ENCODE results near the gene S100A7A. TPM values are rescaled to one million over a fixed set of nuclear protein-coding genes. Genes with fewer than 3 reads are reported as not detected.

S100A7A gene
- total RNA-seq, 2 donors from 2014 or later, result not detected

DNA sequence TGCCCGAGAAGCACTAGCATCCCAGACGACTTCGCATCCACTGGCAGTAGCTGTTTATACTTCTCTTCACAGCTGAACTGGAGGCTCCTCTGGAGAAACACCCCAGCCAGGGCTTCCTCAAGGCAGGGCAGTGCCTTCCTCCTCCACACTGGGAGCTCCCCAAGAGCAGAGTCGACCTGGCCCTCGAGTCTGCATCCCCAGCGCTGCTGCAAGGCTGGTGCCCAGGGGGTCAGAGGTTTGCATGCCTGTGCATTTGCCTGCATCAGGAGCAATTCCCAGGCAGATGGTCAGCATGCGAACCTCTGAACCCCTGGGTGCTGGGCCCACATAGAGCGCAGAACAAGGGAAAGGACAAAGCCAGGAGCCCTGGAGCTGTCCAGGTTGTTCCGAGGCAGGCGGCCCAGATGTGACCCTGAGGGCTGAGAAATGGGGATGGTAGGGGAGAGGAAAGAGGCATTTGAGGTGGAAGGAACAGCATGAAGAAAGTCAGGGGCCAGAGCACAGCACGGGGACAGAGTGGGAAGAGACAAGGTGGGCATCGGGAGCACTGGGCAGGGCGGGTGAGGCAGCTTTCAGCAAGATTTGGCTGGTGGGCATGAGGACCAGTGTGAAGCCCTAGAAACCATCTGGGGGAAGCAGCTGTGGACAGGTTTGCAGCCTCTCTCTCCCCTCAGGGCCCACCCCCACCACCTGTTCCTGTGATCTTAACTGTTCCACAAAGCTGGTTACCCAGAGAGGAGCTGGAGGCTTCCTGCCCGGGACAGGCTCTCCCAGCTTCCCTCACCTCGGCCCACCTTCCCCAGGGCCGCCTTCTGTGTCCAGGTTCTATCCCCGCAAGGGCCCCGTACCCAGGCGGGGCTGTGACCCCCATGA is 19.0 kb upstream of the S100A7A start:
- Histone ChIP-seq H3K9me3 (no peaks in the 10 kb centered on the region), H3K4me3 (no peak overlapping the region), H3K4me1 (no peaks in the 10 kb centered on the region), H3K27ac (no peak overlapping the region), H3K27me3 (no peaks in the 10 kb centered on the region), H3K36me3 (replicated peaks in 1 of 2; ENCODE audit: insufficient read depth in 1 of 2, low read depth in 2 of 2) (no peaks in the 10 kb centered on the region)
- TF ChIP-seq POLR2A (IDR thresholded peaks at IDR 0.05), result no peak
- TF ChIP-seq, protein P1, sequence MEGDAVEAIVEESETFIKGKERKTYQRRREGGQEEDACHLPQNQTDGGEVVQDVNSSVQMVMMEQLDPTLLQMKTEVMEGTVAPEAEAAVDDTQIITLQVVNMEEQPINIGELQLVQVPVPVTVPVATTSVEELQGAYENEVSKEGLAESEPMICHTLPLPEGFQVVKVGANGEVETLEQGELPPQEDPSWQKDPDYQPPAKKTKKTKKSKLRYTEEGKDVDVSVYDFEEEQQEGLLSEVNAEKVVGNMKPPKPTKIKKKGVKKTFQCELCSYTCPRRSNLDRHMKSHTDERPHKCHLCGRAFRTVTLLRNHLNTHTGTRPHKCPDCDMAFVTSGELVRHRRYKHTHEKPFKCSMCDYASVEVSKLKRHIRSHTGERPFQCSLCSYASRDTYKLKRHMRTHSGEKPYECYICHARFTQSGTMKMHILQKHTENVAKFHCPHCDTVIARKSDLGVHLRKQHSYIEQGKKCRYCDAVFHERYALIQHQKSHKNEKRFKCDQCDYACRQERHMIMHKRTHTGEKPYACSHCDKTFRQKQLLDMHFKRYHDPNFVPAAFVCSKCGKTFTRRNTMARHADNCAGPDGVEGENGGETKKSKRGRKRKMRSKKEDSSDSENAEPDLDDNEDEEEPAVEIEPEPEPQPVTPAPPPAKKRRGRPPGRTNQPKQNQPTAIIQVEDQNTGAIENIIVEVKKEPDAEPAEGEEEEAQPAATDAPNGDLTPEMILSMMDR (IDR thresholded peaks at IDR 0.05), result no peak
- ATAC-seq (no peak), DNase-seq (no peak)
- intact Hi-C loops (cut with DNase I), result no loop called here
- 63 to 69% methylated on average over 14 to 19 of the region's 19 CpGs for WGBS, 2 donors

DNA sequence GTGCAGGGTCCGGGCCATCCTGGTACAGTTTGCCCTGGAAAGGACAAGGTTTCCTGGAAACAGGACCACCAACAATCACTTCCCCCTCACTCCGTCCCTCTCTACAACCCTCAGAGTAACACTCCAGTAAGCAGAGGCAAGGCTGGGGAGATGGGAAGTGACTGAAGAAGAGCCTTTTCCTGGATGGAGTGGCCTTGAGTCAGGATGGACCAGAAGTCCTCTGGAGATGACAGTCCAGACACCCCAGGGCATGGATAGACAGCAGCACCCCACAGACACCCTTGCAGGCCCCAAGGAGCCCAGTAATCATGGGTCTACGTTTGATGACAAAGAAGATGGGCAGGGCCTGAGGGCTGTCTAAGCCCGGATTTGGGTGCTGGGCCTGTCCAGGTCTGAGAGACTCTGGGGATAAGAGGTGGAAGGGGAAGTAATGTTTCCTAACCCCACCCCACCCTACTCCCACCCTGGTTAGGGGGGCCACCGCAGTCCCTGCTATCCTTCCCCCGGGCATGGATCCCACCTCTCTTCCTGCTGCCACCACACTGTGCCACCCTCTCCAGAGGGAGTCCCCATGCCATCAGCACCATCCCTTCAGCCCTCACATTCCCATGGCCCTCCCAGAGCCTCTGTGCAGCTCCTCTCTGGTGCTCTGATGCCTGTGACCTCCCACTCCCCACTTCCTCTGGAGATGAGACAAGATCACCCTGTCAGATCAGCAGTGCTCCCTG is 18.2 kb upstream of the S100A7A start:
- Histone ChIP-seq H3K4me3 (no peak overlapping the region), H3K27me3 (no peaks in the 10 kb centered on the region), H3K9me3 (no peaks in the 10 kb centered on the region), H3K36me3 (replicated peaks in 1 of 2; ENCODE audit: insufficient read depth in 1 of 2, low read depth in 2 of 2) (no peaks in the 10 kb centered on the region), H3K27ac (no peak overlapping the region), H3K4me1 (no peaks in the 10 kb centered on the region)
- no peak for DNase-seq
- no peak for ATAC-seq
- intact Hi-C loops (cut with DNase I), result no loop called here
- 63 to 73% methylated on average over 5 to 6 of the region's 6 CpGs for WGBS, 2 donors
- TF ChIP-seq, protein P1 (IDR thresholded peaks at IDR 0.05), result no peak
- no peak for TF ChIP-seq POLR2A (IDR thresholded peaks at IDR 0.05)

DNA sequence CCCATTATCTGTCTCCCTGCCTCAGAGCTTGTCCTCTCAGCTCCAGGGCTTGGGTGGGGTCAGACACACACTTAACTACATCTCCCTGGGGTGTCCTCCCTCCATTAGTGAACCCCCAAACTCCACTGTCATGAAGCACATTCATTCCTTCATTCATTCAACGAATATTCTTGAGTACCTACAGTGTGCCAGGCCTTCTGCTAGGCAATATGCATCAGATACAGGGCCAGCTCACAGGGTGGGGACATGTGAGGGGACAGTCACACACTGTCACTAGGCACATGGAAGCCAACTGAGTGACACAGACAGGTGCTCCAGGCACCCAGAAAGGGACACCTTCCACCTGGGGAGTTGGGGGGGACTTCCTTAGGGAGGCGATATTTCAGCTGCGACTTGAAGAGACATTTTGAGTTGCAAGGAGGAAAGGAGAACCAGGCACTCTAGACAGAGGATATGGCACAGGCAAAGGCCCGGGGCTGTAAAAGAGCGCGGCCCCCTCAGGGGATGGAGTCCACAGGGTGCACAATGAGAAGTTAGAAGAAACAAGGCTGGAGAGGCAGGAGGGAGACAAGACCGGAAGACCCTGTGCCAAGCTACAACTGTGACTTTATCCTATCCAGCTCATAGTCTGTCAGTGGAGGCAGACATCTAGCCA is 16.8 kb upstream of the S100A7A start:
- intact Hi-C loops (cut with DNase I), result no loop called here
- DNase-seq (no peak), ATAC-seq (no peak)
- no peak for TF ChIP-seq POLR2A (IDR thresholded peaks at IDR 0.05)
- TF ChIP-seq, protein P1 (IDR thresholded peaks at IDR 0.05), result no peak
- WGBS, 2 donors, result 74 to 76% methylated on average over 7 of the region's 7 CpGs
- Histone ChIP-seq H3K27me3 (no peaks in the 10 kb centered on the region), H3K27ac (no peak overlapping the region), H3K9me3 (no peaks in the 10 kb centered on the region), H3K4me1 (no peaks in the 10 kb centered on the region), H3K4me3 (no peak overlapping the region), H3K36me3 (replicated peaks in 1 of 2; ENCODE audit: insufficient read depth in 1 of 2, low read depth in 2 of 2) (no peaks in the 10 kb centered on the region)

DNA sequence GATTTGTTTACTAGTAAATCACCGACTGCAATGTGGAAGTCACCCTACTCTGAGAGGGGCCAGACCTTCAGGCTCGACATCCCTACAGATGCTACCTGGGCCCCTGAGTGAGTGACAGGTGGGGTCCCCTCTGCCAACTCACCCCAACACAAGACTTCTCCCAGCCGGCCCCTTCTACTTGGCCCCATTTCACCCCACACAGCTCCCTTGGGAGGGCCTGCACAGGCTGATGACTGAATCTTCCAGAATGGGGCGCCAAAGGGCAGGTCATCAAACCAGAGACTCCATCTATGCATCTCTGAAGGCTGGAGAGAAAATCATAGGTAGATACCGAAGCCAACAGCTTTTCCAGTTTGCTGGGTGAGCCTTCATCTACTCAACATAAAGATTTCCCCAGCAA is 16.1 kb upstream of the S100A7A start:
- TF ChIP-seq, protein P1 (IDR thresholded peaks at IDR 0.05), result no peak
- no peak for TF ChIP-seq POLR2A (IDR thresholded peaks at IDR 0.05)
- DNase-seq (no peak), ATAC-seq (no peak)
- 34 to 58% methylated on average over 4 to 5 of the region's 5 CpGs for WGBS, 2 donors
- H3K4me3 ChIP-seq, result no peak overlapping the region
- no peaks in the 10 kb centered on the region for H3K9me3 ChIP-seq
- H3K27ac ChIP-seq, result no peak overlapping the region
- H3K36me3 ChIP-seq (replicated peaks in 1 of 2; ENCODE audit: insufficient read depth in 1 of 2, low read depth in 2 of 2), result no peaks in the 10 kb centered on the region
- intact Hi-C loops (cut with DNase I), result no loop called here
- no peaks in the 10 kb centered on the region for H3K27me3 ChIP-seq
- no peaks in the 10 kb centered on the region for H3K4me1 ChIP-seq

All from body of pancreas (tissue), 4 donors.